Body of pancreas (tissue), 4 donors: ENCODE data around the gene CHST8.

ENCODE experiments used
- CTCF ChIP-seq, 7 experiments: fragments of 450-650 bp in 4 of 7; fragments of 200-600 bp in 3 of 7; sonication (generic) in 3 of 7; IDR thresholded peaks; one replicate each; pipeline ENCODE4 v1.5.1; 2016 to 2019; ENCODE audit warnings: antibody characterized with exemption in 7 of 7
- POLR2A ChIP-seq, 3 donors: fragments of 450-650 bp; IDR thresholded peaks; one replicate each; pipeline ENCODE4 v1.6.1; 2016; ENCODE audit warnings: antibody characterized with exemption in 3 of 3, mild to moderate bottlenecking in 2 of 3

GRCh38 chr19:33751436-33751770 is 129.7 kb downstream of the CHST8 start:
- no peak for TF ChIP-seq CTCF (IDR thresholded peaks at IDR 0.05)
- no peak for TF ChIP-seq POLR2A (IDR thresholded peaks at IDR 0.05)
